SK-N-SH treated with all-trans-retinoic acid at 6 μM for 48 hours (cell line): ENCODE results near the gene CBX8.

Experiments
- ATAC-seq: fragments of 200-7000 bp; cut with Tn5 transposase; 3 replicates; pipeline ENCODE4 v1.9.1; 2020; ENCODE audit warnings: mild to moderate bottlenecking, moderate library complexity
- BACH2 ChIP-seq: fragments of 250-450 bp; sonication (Bioruptor Pico); IDR thresholded peaks from 2 replicates; pipeline ENCODE4 v1.9.0; 2021; ENCODE audit warnings: mild to moderate bottlenecking, borderline replicate concordance
- ESRRG ChIP-seq: fragments of 250-450 bp; sonication (Bioruptor Pico); IDR thresholded peaks from 2 replicates; pipeline ENCODE4 v1.6.1; 2021; ENCODE audit warnings: mild to moderate bottlenecking
- GLIS3 ChIP-seq: fragments of 250-450 bp; sonication (Bioruptor Pico); IDR thresholded peaks from 2 replicates; pipeline ENCODE4 v1.5.0; 2020; ENCODE audit warnings: mild to moderate bottlenecking, moderate library complexity
- ISL1 ChIP-seq: fragments of 250-450 bp; sonication (Bioruptor Pico); IDR thresholded peaks from 2 replicates; pipeline ENCODE4 v2.1.2; 2022; ENCODE audit warnings: mild to moderate bottlenecking, moderate library complexity
- OSR1 ChIP-seq: fragments of 250-450 bp; sonication (Bioruptor Pico); IDR thresholded peaks from 2 replicates; pipeline ENCODE4 v1.8.0; 2022; ENCODE audit warnings: moderate library complexity, mild to moderate bottlenecking, inconsistent platforms
- PPARA ChIP-seq: fragments of 250-450 bp; sonication (Bioruptor Pico); IDR thresholded peaks from 2 replicates; pipeline ENCODE4 v1.5.0; 2020; ENCODE audit warnings: mild to moderate bottlenecking, borderline replicate concordance
- RARB ChIP-seq: fragments of 250-450 bp; sonication (Bioruptor Pico); IDR thresholded peaks from 2 replicates; pipeline ENCODE4 v1.8.0; 2021; ENCODE audit warnings: mild to moderate bottlenecking, moderate library complexity
- SNAI2 ChIP-seq: fragments of 250-450 bp; sonication (Bioruptor Pico); IDR thresholded peaks from 2 replicates; pipeline ENCODE4 v1.5.0; 2020; ENCODE audit warnings: mild to moderate bottlenecking, moderate library complexity
- TOX ChIP-seq: fragments of 250-450 bp; sonication (Bioruptor Pico); IDR thresholded peaks from 2 replicates; pipeline ENCODE4 v1.8.0; 2021; ENCODE audit warnings: mild to moderate bottlenecking, moderate library complexity, borderline replicate concordance
- ZC3H10 ChIP-seq: fragments of 250-450 bp; sonication (Bioruptor Pico); IDR thresholded peaks from 2 replicates; pipeline ENCODE4 v1.5.1; 2021; ENCODE audit warnings: mild to moderate bottlenecking, moderate library complexity
- ZFP3 ChIP-seq: fragments of 250-450 bp; sonication (Bioruptor Pico); IDR thresholded peaks from 2 replicates; pipeline ENCODE4 v1.5.0; 2020; ENCODE audit warnings: mild to moderate bottlenecking, moderate library complexity
- ZFP30 ChIP-seq: fragments of 450-650 bp; formaldehyde crosslinking; IDR thresholded peaks from 2 replicates; pipeline ENCODE4 v1.5.0; 2022; ENCODE audit warnings: mild to moderate bottlenecking, moderate library complexity
- ZNF70 ChIP-seq: fragments of 450-650 bp; formaldehyde crosslinking; IDR thresholded peaks from 2 replicates; pipeline ENCODE4 v1.5.0; 2020; ENCODE audit warnings: mild to moderate bottlenecking, moderate library complexity
- TF ChIP-seq, protein P1 (sequence below): fragments of 250-450 bp; sonication (Bioruptor Pico); IDR thresholded peaks from 2 replicates; pipeline ENCODE4 v1.5.1; 2021; ENCODE audit warnings: mild to moderate bottlenecking, moderate library complexity
- TF ChIP-seq, protein P2 (sequence below): fragments of 250-450 bp; sonication (Bioruptor Pico); IDR thresholded peaks from 2 replicates; pipeline ENCODE4 v1.8.0; 2020; ENCODE audit warnings: mild to moderate bottlenecking, moderate library complexity, borderline replicate concordance
- TF ChIP-seq, protein P3 (sequence below): fragments of 250-450 bp; sonication (Bioruptor Pico); IDR thresholded peaks from 2 replicates; pipeline ENCODE4 v1.5.1; 2020; ENCODE audit warnings: low read depth, mild to moderate bottlenecking, moderate library complexity
- TF ChIP-seq, protein P4 (sequence below): fragments of 250-450 bp; sonication (Bioruptor Pico); IDR thresholded peaks from 2 replicates; pipeline ENCODE4 v1.5.0; 2020; ENCODE audit warnings: mild to moderate bottlenecking, moderate library complexity

Gene CBX8

DNA sequence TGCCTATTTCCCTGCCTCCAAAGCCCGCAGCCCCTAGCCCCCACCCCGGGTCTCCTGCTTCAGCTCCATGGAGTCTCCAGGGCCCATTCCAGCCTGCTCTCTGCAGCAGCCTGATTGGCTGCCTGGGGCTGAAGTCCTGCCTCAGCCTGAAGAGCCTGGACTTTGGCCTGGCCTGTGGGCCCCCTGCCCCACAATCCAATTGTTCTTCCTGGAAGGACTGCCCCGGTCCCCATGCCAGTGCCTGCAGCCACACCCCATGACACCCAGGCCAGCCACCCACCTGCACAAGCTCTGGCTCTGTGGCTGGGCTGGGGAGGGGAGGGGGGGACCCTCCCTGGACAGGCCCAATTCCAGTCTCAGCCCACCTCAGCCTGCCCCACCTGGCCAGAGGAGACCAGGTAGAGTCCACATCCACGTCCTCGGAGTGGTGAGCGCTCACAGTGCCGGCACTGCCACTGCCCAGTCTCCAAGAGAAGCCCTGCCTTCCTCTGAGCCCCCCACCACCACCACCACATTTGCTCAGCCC is 53.9 kb downstream of the CBX8 start:
- TF ChIP-seq TOX (CRISPR knock-in tag) (no peak), ZC3H10 (CRISPR knock-in tag) (no peak), BACH2 (CRISPR knock-in tag) (no peak), ISL1 (no peak), SNAI2 (CRISPR knock-in tag) (no peak), ZFP30 (CRISPR knock-in tag) (no peak), ZNF70 (CRISPR knock-in tag) (no peak), RARB (CRISPR knock-in tag) (no peak), GLIS3 (CRISPR knock-in tag) (no peak), ESRRG (CRISPR knock-in tag) (no peak)
- TF ChIP-seq, protein P1, sequence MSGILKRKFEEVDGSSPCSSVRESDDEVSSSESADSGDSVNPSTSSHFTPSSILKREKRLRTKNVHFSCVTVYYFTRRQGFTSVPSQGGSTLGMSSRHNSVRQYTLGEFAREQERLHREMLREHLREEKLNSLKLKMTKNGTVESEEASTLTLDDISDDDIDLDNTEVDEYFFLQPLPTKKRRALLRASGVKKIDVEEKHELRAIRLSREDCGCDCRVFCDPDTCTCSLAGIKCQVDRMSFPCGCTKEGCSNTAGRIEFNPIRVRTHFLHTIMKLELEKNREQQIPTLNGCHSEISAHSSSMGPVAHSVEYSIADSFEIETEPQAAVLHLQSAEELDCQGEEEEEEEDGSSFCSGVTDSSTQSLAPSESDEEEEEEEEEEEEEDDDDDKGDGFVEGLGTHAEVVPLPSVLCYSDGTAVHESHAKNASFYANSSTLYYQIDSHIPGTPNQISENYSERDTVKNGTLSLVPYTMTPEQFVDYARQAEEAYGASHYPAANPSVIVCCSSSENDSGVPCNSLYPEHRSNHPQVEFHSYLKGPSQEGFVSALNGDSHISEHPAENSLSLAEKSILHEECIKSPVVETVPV = no peak
- TF ChIP-seq, protein P2, sequence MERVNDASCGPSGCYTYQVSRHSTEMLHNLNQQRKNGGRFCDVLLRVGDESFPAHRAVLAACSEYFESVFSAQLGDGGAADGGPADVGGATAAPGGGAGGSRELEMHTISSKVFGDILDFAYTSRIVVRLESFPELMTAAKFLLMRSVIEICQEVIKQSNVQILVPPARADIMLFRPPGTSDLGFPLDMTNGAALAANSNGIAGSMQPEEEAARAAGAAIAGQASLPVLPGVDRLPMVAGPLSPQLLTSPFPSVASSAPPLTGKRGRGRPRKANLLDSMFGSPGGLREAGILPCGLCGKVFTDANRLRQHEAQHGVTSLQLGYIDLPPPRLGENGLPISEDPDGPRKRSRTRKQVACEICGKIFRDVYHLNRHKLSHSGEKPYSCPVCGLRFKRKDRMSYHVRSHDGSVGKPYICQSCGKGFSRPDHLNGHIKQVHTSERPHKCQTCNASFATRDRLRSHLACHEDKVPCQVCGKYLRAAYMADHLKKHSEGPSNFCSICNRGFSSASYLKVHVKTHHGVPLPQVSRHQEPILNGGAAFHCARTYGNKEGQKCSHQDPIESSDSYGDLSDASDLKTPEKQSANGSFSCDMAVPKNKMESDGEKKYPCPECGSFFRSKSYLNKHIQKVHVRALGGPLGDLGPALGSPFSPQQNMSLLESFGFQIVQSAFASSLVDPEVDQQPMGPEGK = no peak
- TF ChIP-seq, protein P3, sequence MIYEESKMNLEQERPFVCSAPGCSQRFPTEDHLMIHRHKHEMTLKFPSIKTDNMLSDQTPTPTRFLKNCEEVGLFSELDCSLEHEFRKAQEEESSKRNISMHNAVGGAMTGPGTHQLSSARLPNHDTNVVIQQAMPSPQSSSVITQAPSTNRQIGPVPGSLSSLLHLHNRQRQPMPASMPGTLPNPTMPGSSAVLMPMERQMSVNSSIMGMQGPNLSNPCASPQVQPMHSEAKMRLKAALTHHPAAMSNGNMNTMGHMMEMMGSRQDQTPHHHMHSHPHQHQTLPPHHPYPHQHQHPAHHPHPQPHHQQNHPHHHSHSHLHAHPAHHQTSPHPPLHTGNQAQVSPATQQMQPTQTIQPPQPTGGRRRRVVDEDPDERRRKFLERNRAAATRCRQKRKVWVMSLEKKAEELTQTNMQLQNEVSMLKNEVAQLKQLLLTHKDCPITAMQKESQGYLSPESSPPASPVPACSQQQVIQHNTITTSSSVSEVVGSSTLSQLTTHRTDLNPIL (CRISPR knock-in tag) = no peak
- no peak for ATAC-seq

DNA sequence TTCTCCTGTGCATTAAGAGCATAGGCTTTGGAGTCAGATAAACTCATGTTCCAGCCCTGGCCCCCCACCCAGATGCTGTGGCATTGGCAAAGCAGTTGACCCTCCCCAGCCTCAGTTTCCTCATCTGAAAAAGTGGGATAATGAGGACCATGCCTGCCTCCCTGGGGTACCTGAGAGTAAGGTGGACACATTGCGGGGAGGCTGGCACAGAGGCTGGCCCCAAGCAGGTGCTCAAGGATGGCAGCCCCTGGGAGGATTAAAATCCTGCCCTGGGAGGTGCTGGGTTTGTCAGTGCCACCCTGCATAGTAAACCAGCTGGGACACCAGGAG is 54.3 kb downstream of the CBX8 start:
- ATAC-seq = no peak
- no peak for TF ChIP-seq RARB (CRISPR knock-in tag)
- no peak for TF ChIP-seq OSR1 (CRISPR knock-in tag)
- no peak for TF ChIP-seq GLIS3 (CRISPR knock-in tag)
- TF ChIP-seq ZFP3 (CRISPR knock-in tag) = no peak
- TF ChIP-seq, protein P4, sequence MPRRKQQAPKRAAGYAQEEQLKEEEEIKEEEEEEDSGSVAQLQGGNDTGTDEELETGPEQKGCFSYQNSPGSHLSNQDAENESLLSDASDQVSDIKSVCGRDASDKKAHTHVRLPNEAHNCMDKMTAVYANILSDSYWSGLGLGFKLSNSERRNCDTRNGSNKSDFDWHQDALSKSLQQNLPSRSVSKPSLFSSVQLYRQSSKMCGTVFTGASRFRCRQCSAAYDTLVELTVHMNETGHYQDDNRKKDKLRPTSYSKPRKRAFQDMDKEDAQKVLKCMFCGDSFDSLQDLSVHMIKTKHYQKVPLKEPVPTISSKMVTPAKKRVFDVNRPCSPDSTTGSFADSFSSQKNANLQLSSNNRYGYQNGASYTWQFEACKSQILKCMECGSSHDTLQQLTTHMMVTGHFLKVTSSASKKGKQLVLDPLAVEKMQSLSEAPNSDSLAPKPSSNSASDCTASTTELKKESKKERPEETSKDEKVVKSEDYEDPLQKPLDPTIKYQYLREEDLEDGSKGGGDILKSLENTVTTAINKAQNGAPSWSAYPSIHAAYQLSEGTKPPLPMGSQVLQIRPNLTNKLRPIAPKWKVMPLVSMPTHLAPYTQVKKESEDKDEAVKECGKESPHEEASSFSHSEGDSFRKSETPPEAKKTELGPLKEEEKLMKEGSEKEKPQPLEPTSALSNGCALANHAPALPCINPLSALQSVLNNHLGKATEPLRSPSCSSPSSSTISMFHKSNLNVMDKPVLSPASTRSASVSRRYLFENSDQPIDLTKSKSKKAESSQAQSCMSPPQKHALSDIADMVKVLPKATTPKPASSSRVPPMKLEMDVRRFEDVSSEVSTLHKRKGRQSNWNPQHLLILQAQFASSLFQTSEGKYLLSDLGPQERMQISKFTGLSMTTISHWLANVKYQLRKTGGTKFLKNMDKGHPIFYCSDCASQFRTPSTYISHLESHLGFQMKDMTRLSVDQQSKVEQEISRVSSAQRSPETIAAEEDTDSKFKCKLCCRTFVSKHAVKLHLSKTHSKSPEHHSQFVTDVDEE (CRISPR knock-in tag) = no peak
- TF ChIP-seq PPARA (CRISPR knock-in tag) = no peak
